ENCODE results near the gene KLF16.

DNA sequence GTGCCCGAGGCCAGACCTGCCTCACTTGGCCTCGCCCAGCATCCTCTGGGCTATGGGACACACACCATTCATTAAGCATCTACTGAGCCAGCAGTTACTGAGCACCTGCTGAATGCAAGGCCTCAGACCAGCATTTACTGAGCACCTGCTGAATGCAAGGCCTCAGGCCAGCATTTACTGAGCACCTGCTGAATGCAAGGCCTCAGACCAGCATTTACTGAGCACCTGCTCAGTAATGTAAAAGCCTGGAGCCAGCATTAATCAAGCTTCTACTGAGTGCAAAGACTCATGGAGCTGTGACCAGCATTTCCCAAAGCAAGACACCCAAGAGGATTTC, 55.0 kb downstream of the KLF16 start:
- TF ChIP-seq, protein P1, sequence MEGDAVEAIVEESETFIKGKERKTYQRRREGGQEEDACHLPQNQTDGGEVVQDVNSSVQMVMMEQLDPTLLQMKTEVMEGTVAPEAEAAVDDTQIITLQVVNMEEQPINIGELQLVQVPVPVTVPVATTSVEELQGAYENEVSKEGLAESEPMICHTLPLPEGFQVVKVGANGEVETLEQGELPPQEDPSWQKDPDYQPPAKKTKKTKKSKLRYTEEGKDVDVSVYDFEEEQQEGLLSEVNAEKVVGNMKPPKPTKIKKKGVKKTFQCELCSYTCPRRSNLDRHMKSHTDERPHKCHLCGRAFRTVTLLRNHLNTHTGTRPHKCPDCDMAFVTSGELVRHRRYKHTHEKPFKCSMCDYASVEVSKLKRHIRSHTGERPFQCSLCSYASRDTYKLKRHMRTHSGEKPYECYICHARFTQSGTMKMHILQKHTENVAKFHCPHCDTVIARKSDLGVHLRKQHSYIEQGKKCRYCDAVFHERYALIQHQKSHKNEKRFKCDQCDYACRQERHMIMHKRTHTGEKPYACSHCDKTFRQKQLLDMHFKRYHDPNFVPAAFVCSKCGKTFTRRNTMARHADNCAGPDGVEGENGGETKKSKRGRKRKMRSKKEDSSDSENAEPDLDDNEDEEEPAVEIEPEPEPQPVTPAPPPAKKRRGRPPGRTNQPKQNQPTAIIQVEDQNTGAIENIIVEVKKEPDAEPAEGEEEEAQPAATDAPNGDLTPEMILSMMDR (IDR thresholded peaks at IDR 0.05; ENCODE audit: low read length) = no peak
- TF ChIP-seq EZH2 (IDR thresholded peaks at IDR 0.05; ENCODE audit: borderline replicate concordance, low read length) = no peak

Data from OCI-LY1 (cell line).